Ecto neural progenitor cell (in vitro differentiated cells): ENCODE measurements around the gene AFF1.
"Not testable (repeated sequence)": the region's sequence is repeated elsewhere in the genome, so short reads cannot be mapped to it uniquely, and the experiment has no call there.

ENCODE experiments used
- DNase-seq: peaks from one replicate; pipeline ENCODE4 v3.0.0-alpha.2; 2018; ENCODE audit warnings: low spot score

The AFF1 gene

GRCh38 chr4:87012265-87012953, 77.6 kb downstream of the AFF1 start:
- no peak for DNase-seq

GRCh38 chr4:87012954-87013308, 78.1 kb downstream of the AFF1 start:
- DNase-seq = not testable (repeated sequence)

GRCh38 chr4:87014284-87014782, 79.5 kb downstream of the AFF1 start:
- DNase-seq = no peak

GRCh38 chr4:87015416-87015815, 80.6 kb downstream of the AFF1 start:
- no peak for DNase-seq

- no peak for DNase-seq
Measured at GRCh38 chr4:87017580-87018342, 83.0 kb downstream of the AFF1 start.

GRCh38 chr4:87018753-87019152, 83.9 kb downstream of the AFF1 start:
- no peak for DNase-seq

- no peak for DNase-seq
Measured at GRCh38 chr4:87019246-87019791, 84.5 kb downstream of the AFF1 start.

GRCh38 chr4:87019898-87020297, 85.1 kb downstream of the AFF1 start:
- DNase-seq = no peak

- DNase-seq = no peak
Measured at GRCh38 chr4:87024201-87024600, 89.4 kb downstream of the AFF1 start.

- DNase-seq = no peak
Measured at GRCh38 chr4:87025023-87025613, 90.3 kb downstream of the AFF1 start.

GRCh38 chr4:87025614-87026041, 90.8 kb downstream of the AFF1 start:
- DNase-seq = no peak

- no peak for DNase-seq
Measured at GRCh38 chr4:87026800-87027495, 92.1 kb downstream of the AFF1 start.

- no peak for DNase-seq
Measured at GRCh38 chr4:87029356-87029755, 94.5 kb downstream of the AFF1 start.

GRCh38 chr4:87030124-87030523, 95.3 kb downstream of the AFF1 start:
- no peak for DNase-seq

GRCh38 chr4:87030755-87031441, 96.1 kb downstream of the AFF1 start:
- no peak for DNase-seq

GRCh38 chr4:87031920-87032319, 97.1 kb downstream of the AFF1 start:
- no peak for DNase-seq

GRCh38 chr4:87032884-87033533, 98.2 kb downstream of the AFF1 start:
- DNase-seq = no peak

GRCh38 chr4:87033902-87034301, 99.1 kb downstream of the AFF1 start:
- DNase-seq = peak; percentile 58

- DNase-seq = no peak
Measured at GRCh38 chr4:87034527-87034926, 99.7 kb downstream of the AFF1 start.

- no peak for DNase-seq
Measured at GRCh38 chr4:87035881-87036509, 101.2 kb downstream of the AFF1 start.

- no peak for DNase-seq
Measured at GRCh38 chr4:87036713-87037112, 101.9 kb downstream of the AFF1 start.
